COLO668 (cell line): Measurements from ENCODE around the gene SCAPER.
"Not testable (repeated sequence)": the region's sequence is repeated elsewhere in the genome, so short reads cannot be mapped to it uniquely, and the experiment has no call there.

Experiments
- DNase-seq: peaks from one replicate; lab custom pipeline; 2025; ENCODE audit not compliant: unreplicated experiment; lab: John Stamatoyannopoulos, UW

The SCAPER gene

GRCh38 chr15:76861815-76862397, 43.2 kb downstream of the SCAPER start:
- DNase-seq, result no peak

DNA sequence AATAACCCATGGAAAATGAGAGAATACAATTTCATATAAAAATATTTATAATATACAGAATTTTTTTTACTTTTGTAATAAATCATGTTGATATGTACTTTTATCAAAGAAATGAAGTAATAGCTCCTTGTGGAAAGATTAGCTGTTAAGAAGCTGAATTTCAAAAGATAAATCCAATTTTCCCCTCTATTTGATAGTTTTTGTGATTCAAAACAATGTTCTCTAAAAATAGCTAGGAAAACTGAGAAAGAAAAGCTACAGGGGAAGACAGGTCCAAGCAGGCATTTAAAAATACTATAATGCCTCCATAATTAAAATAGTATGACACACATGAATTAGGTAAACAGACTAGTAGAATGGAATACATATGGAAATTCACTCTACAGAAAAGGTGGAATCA, 44.9 kb downstream of the SCAPER start:
- DNase-seq, result no peak

DNA sequence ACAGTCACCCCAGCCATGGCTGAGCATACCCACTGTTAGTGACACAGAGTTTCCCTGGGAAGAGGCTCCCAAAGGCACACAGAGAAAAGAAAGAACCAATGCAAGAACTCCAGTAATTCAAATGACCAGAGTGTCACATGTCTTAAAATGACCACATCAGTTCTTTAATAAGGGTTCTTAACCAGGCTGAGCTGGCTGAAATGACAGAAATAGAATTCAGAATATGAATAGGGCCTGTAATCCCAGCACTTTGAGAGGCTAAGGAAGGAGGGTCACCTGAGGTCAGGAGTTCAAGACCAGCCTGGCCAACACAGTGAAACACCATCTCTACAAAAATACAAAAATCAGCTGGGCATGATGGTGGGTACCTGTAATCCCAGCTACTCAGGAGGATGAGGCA, 54.8 kb downstream of the SCAPER start:
- DNase-seq, result not testable (repeated sequence)

- DNase-seq, result no peak
Measured at GRCh38 chr15:76846782-76847181, 58.4 kb downstream of the SCAPER start.

DNA sequence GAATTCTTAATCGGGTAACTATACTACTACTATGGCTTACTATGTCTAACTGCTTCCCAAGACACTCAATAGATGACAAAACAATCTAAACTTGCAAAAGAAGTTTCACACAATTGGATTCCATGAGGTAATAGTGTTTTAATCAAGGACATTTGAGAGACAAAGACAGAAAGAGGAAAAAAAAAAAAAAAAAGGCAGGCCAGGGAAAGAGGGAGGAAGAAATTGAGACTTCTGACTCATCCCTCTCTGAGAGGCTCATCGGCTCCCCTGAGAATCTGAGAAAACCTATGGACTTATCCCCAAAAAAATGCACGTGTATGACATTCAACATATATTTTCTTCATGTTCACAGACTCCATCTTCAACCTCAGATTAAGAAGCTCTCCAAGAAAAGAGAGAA, 61.0 kb downstream of the SCAPER start:
- no peak for DNase-seq

DNA sequence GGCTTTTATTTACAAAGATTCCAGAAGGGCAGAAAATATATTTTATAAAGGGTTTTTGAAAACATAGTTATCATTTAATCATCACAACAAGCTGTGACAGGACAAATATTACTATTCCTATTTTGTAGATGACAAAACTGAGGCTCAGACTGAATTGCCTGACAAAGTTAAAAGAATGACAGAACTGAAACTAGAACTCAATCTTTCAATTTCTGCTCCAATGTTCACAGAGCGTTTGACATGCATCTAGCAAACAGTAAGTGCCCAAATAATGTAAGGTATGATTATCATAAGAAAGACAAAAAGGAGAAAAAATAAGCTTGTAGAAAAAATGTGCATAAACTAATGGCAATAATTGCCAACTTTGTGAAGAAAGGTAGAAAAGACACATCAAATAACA, 61.9 kb downstream of the SCAPER start:
- DNase-seq, result no peak

GRCh38 chr15:76840830-76841460, 64.2 kb downstream of the SCAPER start:
- no peak for DNase-seq

DNA sequence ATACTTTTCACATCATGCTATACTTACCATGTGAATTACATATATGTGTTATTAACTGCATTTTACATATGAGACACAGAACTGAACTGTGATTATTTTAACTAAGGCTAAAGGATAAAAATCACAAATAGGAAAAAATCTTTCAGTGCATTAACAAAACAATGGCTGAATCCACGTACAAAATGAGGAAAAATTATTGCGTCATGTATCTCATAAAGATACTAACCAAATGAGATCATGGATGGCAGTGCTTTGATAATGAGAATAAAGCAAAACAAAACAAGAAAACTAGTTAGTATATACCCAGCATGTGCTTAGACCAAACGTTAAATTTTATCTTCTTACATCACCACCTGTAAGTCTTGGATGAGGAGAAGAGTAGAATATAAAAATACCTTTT, 66.0 kb downstream of the SCAPER start:
- DNase-seq, result no peak

GRCh38 chr15:76837474-76837873, 67.7 kb downstream of the SCAPER start:
- no peak for DNase-seq

DNA sequence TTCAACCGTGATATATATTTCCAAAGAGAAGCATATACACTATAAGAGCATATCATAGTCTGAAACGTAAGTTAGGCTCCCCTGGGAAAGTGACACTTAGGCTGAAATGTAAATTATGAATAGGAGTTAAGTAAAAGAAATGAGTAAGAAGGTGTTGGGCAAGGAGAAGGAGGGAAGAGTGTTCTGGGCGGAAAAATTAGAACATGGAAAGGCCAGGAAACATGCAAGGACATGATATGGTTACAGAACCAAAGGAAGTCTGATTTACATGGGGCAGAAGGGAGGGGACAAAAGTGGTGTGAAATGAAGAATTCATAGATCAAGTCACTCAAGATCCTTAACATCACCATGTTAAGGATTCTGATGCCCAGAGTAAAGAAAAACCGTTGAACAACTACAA, 75.2 kb downstream of the SCAPER start:
- no peak for DNase-seq

DNA sequence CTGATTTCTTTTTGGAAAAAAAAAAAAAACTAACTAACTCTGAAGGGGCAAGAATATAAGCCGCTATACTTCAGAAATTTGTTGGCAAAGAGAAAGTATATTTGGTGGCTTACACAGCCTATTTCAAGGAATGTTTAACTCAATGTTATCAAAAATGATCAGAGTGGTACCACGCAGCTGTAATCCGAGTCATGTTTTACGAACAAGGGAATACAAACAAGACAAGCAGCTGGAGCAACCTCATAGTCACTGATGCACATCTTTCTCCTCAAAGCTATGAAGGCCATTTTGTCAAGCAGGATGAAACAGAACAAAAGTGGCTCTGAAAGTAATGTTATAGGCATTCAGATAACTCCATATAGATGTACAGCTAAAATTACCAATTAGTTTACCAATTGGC, 81.2 kb downstream of the SCAPER start:
- DNase-seq, result peak; percentile 60

DNA sequence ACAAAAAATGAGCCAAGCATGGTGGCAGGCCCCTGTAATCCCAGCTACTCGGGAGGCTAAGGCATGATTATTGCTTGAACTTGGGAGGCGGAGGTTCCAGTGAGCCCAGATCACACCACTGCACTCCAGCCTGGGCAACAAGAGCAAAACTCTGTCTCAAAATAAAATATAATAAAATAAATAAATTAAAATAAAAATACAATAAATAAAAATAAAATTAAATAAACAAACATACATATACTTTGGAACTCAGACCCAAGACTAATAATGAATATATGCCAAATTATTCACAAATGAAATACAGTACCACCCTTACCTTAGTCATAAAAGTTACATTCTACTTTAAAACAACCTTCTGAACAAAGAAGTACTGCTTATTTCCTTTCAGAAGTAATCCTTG, 81.8 kb downstream of the SCAPER start:
- DNase-seq, result no peak

- not testable (repeated sequence) for DNase-seq
Measured at GRCh38 chr15:76818926-76819325, 86.2 kb downstream of the SCAPER start.

- no peak for DNase-seq
Measured at GRCh38 chr15:76815421-76815820, 89.7 kb downstream of the SCAPER start.

- DNase-seq, result no peak
Measured at GRCh38 chr15:76812381-76812780, 92.8 kb downstream of the SCAPER start.

GRCh38 chr15:76809412-76810103, 95.6 kb downstream of the SCAPER start:
- DNase-seq, result no peak

- no peak for DNase-seq
Measured at GRCh38 chr15:76803049-76803571, 102.0 kb downstream of the SCAPER start.

GRCh38 chr15:76802411-76802810, 102.7 kb downstream of the SCAPER start:
- no peak for DNase-seq

DNA sequence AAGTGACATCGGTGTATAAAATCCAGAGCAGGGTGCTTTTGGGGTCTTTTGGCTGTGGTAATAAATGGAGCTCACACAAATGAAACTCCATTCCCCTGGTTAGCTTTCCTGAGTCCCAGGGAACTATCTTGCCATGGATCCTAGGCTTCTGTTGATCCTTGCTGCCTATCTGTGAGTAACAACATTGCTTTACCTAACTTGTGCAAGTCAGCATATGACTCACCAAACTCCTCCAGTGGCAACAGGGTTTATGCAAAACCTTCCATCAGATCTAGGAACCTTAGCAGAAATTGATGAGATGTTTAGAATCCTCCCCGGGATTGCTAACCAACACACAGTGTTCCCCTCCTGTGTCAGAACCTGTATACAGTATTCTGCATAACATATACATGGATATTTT, 105.4 kb downstream of the SCAPER start:
- DNase-seq, result no peak

- peak; percentile 30 for DNase-seq
Measured at GRCh38 chr15:76795217-76795616, 109.9 kb downstream of the SCAPER start.

DNA sequence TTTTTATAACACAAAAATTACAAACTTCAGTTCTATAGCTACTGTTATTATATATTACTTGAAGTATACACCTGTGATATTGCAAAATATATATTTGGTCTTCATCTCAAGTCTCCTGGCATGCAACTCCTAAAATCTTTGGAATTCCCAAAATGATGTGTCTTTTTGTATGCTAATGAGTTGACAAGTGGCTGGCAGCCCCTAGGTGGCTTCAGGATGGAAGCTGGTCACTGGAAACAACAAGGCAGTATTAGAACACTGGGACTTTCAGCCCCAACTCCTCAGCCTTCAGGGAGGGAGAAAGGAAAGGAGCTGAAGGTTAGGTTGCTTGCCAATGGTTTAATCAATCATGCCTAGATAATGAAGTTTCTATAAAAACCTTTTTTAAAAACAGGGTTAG, 112.0 kb downstream of the SCAPER start:
- no peak for DNase-seq

GRCh38 chr15:76791511-76791910, 113.6 kb downstream of the SCAPER start:
- no peak for DNase-seq
